Mesendoderm (in vitro differentiated cells): ENCODE measurements around the gene GALNT18.

Experiments used
- DNase-seq: peaks from one replicate; pipeline ENCODE4 v3.0.0; 2013
- H2AK5ac ChIP-seq: 2 replicates; pipeline ENCODE4 v1.6.1; 2013; ENCODE audit warnings: low read length, inconsistent platforms
- H2BK120ac ChIP-seq: 2 replicates; pipeline ENCODE4 v1.6.1; 2013; ENCODE audit warnings: low read depth, mild to moderate bottlenecking, low read length, moderate library complexity, mixed read lengths
- H2BK15ac ChIP-seq: replicated peaks from 2 replicates; pipeline ENCODE4 v1.6.1; 2013; ENCODE audit warnings: low read depth, mild to moderate bottlenecking, moderate library complexity
- H2BK5ac ChIP-seq: 2 replicates; pipeline ENCODE4 v1.6.1; 2013; ENCODE audit warnings: low read length, inconsistent platforms
- H3K18ac ChIP-seq: 2 replicates; pipeline ENCODE4 v1.6.1; 2013; ENCODE audit warnings: mild to moderate bottlenecking, low read length, mixed read lengths
- H3K23ac ChIP-seq: one replicate; pipeline ENCODE4 v1.6.1; 2013; ENCODE audit warnings: low read length
- H3K27ac ChIP-seq: 2 replicates; pipeline ENCODE4 v1.5.1; 2013; ENCODE audit warnings: low read depth, mild to moderate bottlenecking, inconsistent platforms, low read length, moderate library complexity
- H3K27me3 ChIP-seq: 2 replicates; pipeline ENCODE4 v1.6.1; 2013; ENCODE audit warnings: low read length, control low read depth, mild to moderate bottlenecking, inconsistent platforms; ENCODE audit not compliant: insufficient read depth, poor library complexity
- H3K36me3 ChIP-seq: 2 replicates; pipeline ENCODE4 v1.6.1; 2013; ENCODE audit warnings: low read length, inconsistent platforms; ENCODE audit not compliant: control insufficient read depth, insufficient read depth
- H3K4ac ChIP-seq: one replicate; pipeline ENCODE4 v1.6.1; 2013; ENCODE audit warnings: low read depth, mild to moderate bottlenecking, low read length, moderate library complexity
- H3K4me1 ChIP-seq: 2 replicates; pipeline ENCODE4 v1.6.1; 2013; ENCODE audit warnings: low read depth, low read length, inconsistent platforms; ENCODE audit not compliant: control insufficient read depth
- H3K4me2 ChIP-seq: 2 replicates; pipeline ENCODE4 v1.6.1; 2013; ENCODE audit warnings: low read length
- H3K4me3 ChIP-seq: 2 replicates; pipeline ENCODE4 v1.5.1; 2013; ENCODE audit warnings: mild to moderate bottlenecking, low read length
- H3K56ac ChIP-seq: one replicate; pipeline ENCODE4 v1.6.1; 2013; ENCODE audit warnings: low read length
- H3K79me1 ChIP-seq: 2 replicates; pipeline ENCODE4 v1.6.1; 2013; ENCODE audit warnings: low read length, inconsistent platforms
- H3K79me2 ChIP-seq: 2 replicates; pipeline ENCODE4 v1.6.1; 2013; ENCODE audit warnings: mild to moderate bottlenecking, low read length; ENCODE audit not compliant: control insufficient read depth, insufficient read depth
- H3K9ac ChIP-seq: 2 replicates; pipeline ENCODE4 v1.6.1; 2013; ENCODE audit warnings: low read length, inconsistent platforms
- H4K5ac ChIP-seq: one replicate; pipeline ENCODE4 v1.6.1; 2013; ENCODE audit warnings: low read length
- H4K8ac ChIP-seq: one replicate; pipeline ENCODE4 v1.6.1; 2013; ENCODE audit warnings: low read depth, mild to moderate bottlenecking, control low read depth, low read length, moderate library complexity
- WGBS: extraction: QIAGEN DNeasy Blood & Tissue Kit; methylation state at CpG from one replicate; pipeline ENCODE4 v1.1.7; 2013; ENCODE audit warnings: low lambda C conversion rate, missing lambda C conversion rate; ENCODE audit not compliant: insufficient coverage; ENCODE audit errors: extremely low coverage; 5-methylcytosine and 5-hydroxymethylcytosine counted together

Gene GALNT18

GRCh38 chr11:11624204-11624603 is 2.4 kb upstream of the GALNT18 start:
- Histone ChIP-seq H3K36me3 (no peaks in the 10 kb centered on the region), H2BK120ac (no peak overlapping the region), H3K4me2 (no peak overlapping the region), H4K8ac (no peak overlapping the region), H2BK15ac (no peak overlapping the region), H2AK5ac (no peak overlapping the region), H3K23ac (no peak overlapping the region), H3K4me3 (no peak overlapping the region), H3K27me3 (peaks cover 6% of the 10 kb centered on the region), H4K5ac (no peak overlapping the region), H3K79me1 (no peaks in the 10 kb centered on the region), H3K56ac (peak overlapping the region; percentile 22), H3K4ac (no peak overlapping the region), H3K18ac (no peak overlapping the region), H2BK5ac (no peak overlapping the region), H3K27ac (no peak overlapping the region), H3K4me1 (peaks cover 4% of the 10 kb centered on the region), H3K79me2 (no peaks in the 10 kb centered on the region), H3K9ac (no peak overlapping the region)
- WGBS: no CpG with 5 or more reads among the region's 3 CpGs
- no peak for DNase-seq

- Histone ChIP-seq H3K27ac (no peak overlapping the region), H3K79me2 (no peaks in the 10 kb centered on the region), H3K9ac (no peak overlapping the region), H2BK120ac (no peak overlapping the region), H3K23ac (no peak overlapping the region), H3K27me3 (peaks cover 6% of the 10 kb centered on the region), H2BK15ac (no peak overlapping the region), H3K56ac (no peak overlapping the region), H3K4me2 (no peak overlapping the region), H4K5ac (no peak overlapping the region), H3K4me1 (peaks cover 4% of the 10 kb centered on the region), H3K36me3 (no peaks in the 10 kb centered on the region), H3K4ac (no peak overlapping the region), H3K79me1 (no peaks in the 10 kb centered on the region), H3K18ac (no peak overlapping the region), H2BK5ac (no peak overlapping the region), H4K8ac (no peak overlapping the region), H3K4me3 (no peak overlapping the region), H2AK5ac (no peak overlapping the region)
- WGBS: no CpG with 5 or more reads among the region's 5 CpGs
- no peak for DNase-seq
Measured at GRCh38 chr11:11622772-11623171, 967 bp upstream of the GALNT18 start.

- no peak overlapping the region for H4K5ac ChIP-seq
- no peak overlapping the region for H3K23ac ChIP-seq
- peak overlapping the region; percentile 31 for H3K4me2 ChIP-seq
- H3K18ac ChIP-seq: no peak overlapping the region
- no peak overlapping the region for H3K4me3 ChIP-seq
- H3K79me1 ChIP-seq: no peaks in the 10 kb centered on the region
- H3K36me3 ChIP-seq: no peaks in the 10 kb centered on the region
- H3K9ac ChIP-seq: peak overlapping the region; percentile 51
- H3K56ac ChIP-seq: peak overlapping the region; percentile 66
- no peak overlapping the region for H2BK5ac ChIP-seq
- no CpG with 5 or more reads among the region's 12 CpGs for WGBS
- peaks cover 6% of the 10 kb centered on the region for H3K27me3 ChIP-seq
- no peak overlapping the region for H4K8ac ChIP-seq
- no peak overlapping the region for H3K27ac ChIP-seq
- H2BK120ac ChIP-seq: no peak overlapping the region
- peaks cover 4% of the 10 kb centered on the region for H3K4me1 ChIP-seq
- DNase-seq: no peak
- no peak overlapping the region for H2BK15ac ChIP-seq
- H3K79me2 ChIP-seq: no peaks in the 10 kb centered on the region
- no peak overlapping the region for H2AK5ac ChIP-seq
- no peak overlapping the region for H3K4ac ChIP-seq
Measured at GRCh38 chr11:11622340-11622706, 518 bp upstream of the GALNT18 start.

GRCh38 chr11:11620921-11621572 is 758 bp downstream of the GALNT18 start:
- no peak overlapping the region for H2BK120ac ChIP-seq
- H3K9ac ChIP-seq: peak overlapping the region; percentile 64
- H3K18ac ChIP-seq: no peak overlapping the region
- H3K23ac ChIP-seq: peak overlapping the region; percentile 53
- H3K27ac ChIP-seq: no peak overlapping the region
- peak overlapping the region; percentile 63 for H3K56ac ChIP-seq
- H3K4me1 ChIP-seq: peaks cover 4% of the 10 kb centered on the region
- no peaks in the 10 kb centered on the region for H3K36me3 ChIP-seq
- H3K79me1 ChIP-seq: no peaks in the 10 kb centered on the region
- H3K4ac ChIP-seq: no peak overlapping the region
- no peak overlapping the region for H2AK5ac ChIP-seq
- no peak overlapping the region for H4K8ac ChIP-seq
- WGBS: no CpG with 5 or more reads among the region's 55 CpGs
- DNase-seq: no peak
- no peak overlapping the region for H2BK15ac ChIP-seq
- peaks cover 6% of the 10 kb centered on the region for H3K27me3 ChIP-seq
- no peak overlapping the region for H2BK5ac ChIP-seq
- no peaks in the 10 kb centered on the region for H3K79me2 ChIP-seq
- H3K4me2 ChIP-seq: peak overlapping the region; percentile 53
- no peak overlapping the region for H4K5ac ChIP-seq
- peak overlapping the region; percentile 46 for H3K4me3 ChIP-seq

- peak; percentile 51 for DNase-seq
- peak overlapping the region; percentile 53 for H3K4me2 ChIP-seq
- H4K8ac ChIP-seq: no peak overlapping the region
- H3K4ac ChIP-seq: no peak overlapping the region
- peaks cover 3% of the 10 kb centered on the region for H3K4me1 ChIP-seq
- H3K79me1 ChIP-seq: no peaks in the 10 kb centered on the region
- no peak overlapping the region for H3K27ac ChIP-seq
- no peak overlapping the region for H3K18ac ChIP-seq
- H4K5ac ChIP-seq: no peak overlapping the region
- H3K23ac ChIP-seq: peak overlapping the region; percentile 15
- no peaks in the 10 kb centered on the region for H3K79me2 ChIP-seq
- no peak overlapping the region for H2AK5ac ChIP-seq
- H3K9ac ChIP-seq: peak overlapping the region; percentile 64
- H2BK120ac ChIP-seq: no peak overlapping the region
- H3K36me3 ChIP-seq: no peaks in the 10 kb centered on the region
- H3K4me3 ChIP-seq: peak overlapping the region; percentile 46
- no peak overlapping the region for H2BK5ac ChIP-seq
- no peak overlapping the region for H2BK15ac ChIP-seq
- no CpG with 5 or more reads among the region's 48 CpGs for WGBS
- H3K56ac ChIP-seq: peak overlapping the region; percentile 63
- H3K27me3 ChIP-seq: peaks cover 6% of the 10 kb centered on the region
Measured at GRCh38 chr11:11620173-11620920, 1.5 kb downstream of the GALNT18 start.
